Smooth muscle cell (in vitro differentiated cells): ENCODE results near the gene WDR7. TPM values are rescaled to one million over a fixed set of nuclear protein-coding genes. Genes with fewer than 3 reads are reported as not detected.

Experiments
- DNase-seq: peaks from one replicate; lab custom pipeline; 2025; ENCODE audit not compliant: unreplicated experiment; lab: John Stamatoyannopoulos, UW
- H2AFZ ChIP-seq: fragments of 200-600 bp; sonication (generic); 2 replicates; pipeline ENCODE4 v1.6.0; 2016; ENCODE audit warnings: antibody characterized with exemption, low read depth, mild to moderate bottlenecking
- H3F3A ChIP-seq: fragments of 200-600 bp; sonication (generic); 2 replicates; pipeline ENCODE4 v1.6.0; 2017; ENCODE audit warnings: antibody characterized with exemption, low read depth
- H3K27ac ChIP-seq: fragments of 200-600 bp; sonication (generic); 2 replicates; pipeline ENCODE4 v1.5.1; 2016; ENCODE audit warnings: low read depth, mild to moderate bottlenecking
- H3K27me3 ChIP-seq: fragments of 200-600 bp; sonication (generic); 2 replicates; pipeline ENCODE4 v1.6.1; 2016; ENCODE audit warnings: low read depth, mild to moderate bottlenecking
- H3K36me3 ChIP-seq: fragments of 200-600 bp; sonication (generic); 2 replicates; pipeline ENCODE4 v1.5.1; 2016; ENCODE audit warnings: low read depth
- H3K4me1 ChIP-seq: fragments of 200-600 bp; sonication (generic); 2 replicates; pipeline ENCODE4 v1.5.1; 2016; ENCODE audit warnings: low read depth
- H3K4me2 ChIP-seq: fragments of 200-600 bp; sonication (generic); 2 replicates; pipeline ENCODE4 v1.6.0; 2016; ENCODE audit warnings: mild to moderate bottlenecking
- H3K4me3 ChIP-seq: fragments of 200-600 bp; sonication (generic); 2 replicates; pipeline ENCODE4 v1.5.1; 2016; ENCODE audit warnings: mild to moderate bottlenecking
- H3K79me2 ChIP-seq: fragments of 200-600 bp; sonication (generic); 2 replicates; pipeline ENCODE4 v1.6.0; 2016; ENCODE audit warnings: low read depth, mild to moderate bottlenecking
- H3K9ac ChIP-seq: fragments of 200-600 bp; sonication (generic); 2 replicates; pipeline ENCODE4 v1.6.0; 2016; ENCODE audit warnings: low read depth
- H3K9me3 ChIP-seq: fragments of 200-600 bp; sonication (generic); replicated peaks from 2 replicates; pipeline ENCODE4 v1.5.1; 2016; ENCODE audit warnings: low read depth
- H4K20me1 ChIP-seq: fragments of 200-600 bp; sonication (generic); 2 replicates; pipeline ENCODE4 v1.6.0; 2016; ENCODE audit warnings: low read depth
- CTCF ChIP-seq: fragments of 200-600 bp; sonication (generic); IDR thresholded peaks from 2 replicates; pipeline ENCODE4 v1.5.1; 2017; ENCODE audit warnings: borderline replicate concordance, mild to moderate bottlenecking, antibody characterized with exemption; ENCODE audit not compliant: insufficient read depth, poor library complexity, severe bottlenecking
- WGBS: methylation state at CpG from one replicate; pipeline ENCODE4 v1.1.7; 2016; ENCODE audit warnings: low lambda C conversion rate; 5-methylcytosine and 5-hydroxymethylcytosine counted together
- polyA plus RNA-seq: library from polyadenylated mRNA; unstranded; fragments of >200 nt; fragmentation: Nextera tagmentation; extraction: Ambion mirVana; gene quantifications from 2 replicates; pipeline ENCODE4 v1.2.1, GENCODE V29; 2016
- total RNA-seq: library from RNA; depleted of rRNA; stranded (reverse); fragments of >200 nt; gene quantifications from 2 replicates; pipeline ENCODE4 v1.2.3, GENCODE V29; 2014

The WDR7 gene
- total and polyA plus RNA-seq, 2 experiments from 2014 or later, result 5.3 to 9.2 TPM

- 52% methylated on average over 2 of the region's 2 CpGs for WGBS
- Histone ChIP-seq H3K4me2 (peak overlapping the region; percentile 55), H3K9me3 (no peaks in the 10 kb centered on the region), H3F3A (no peaks in the 10 kb centered on the region), H3K36me3 (no peaks in the 10 kb centered on the region), H3K27ac (no peak overlapping the region), H3K4me3 (no peak overlapping the region), H2AFZ (no peak overlapping the region), H3K79me2 (no peaks in the 10 kb centered on the region), H3K27me3 (no peaks in the 10 kb centered on the region), H3K9ac (no peak overlapping the region), H3K4me1 (no peaks in the 10 kb centered on the region), H4K20me1 (no peaks in the 10 kb centered on the region)
- no peak for TF ChIP-seq CTCF
- DNase-seq, result no peak
These were observed 148.6 kb downstream of the WDR7 start for GRCh38 chr18:56799756-56800155.

- TF ChIP-seq CTCF, result no peak
- Histone ChIP-seq H3K4me2 (no peak overlapping the region), H3K36me3 (no peaks in the 10 kb centered on the region), H3K4me3 (no peak overlapping the region), H3K79me2 (no peaks in the 10 kb centered on the region), H3K9ac (no peak overlapping the region), H4K20me1 (no peaks in the 10 kb centered on the region), H3K4me1 (no peaks in the 10 kb centered on the region), H3K9me3 (no peaks in the 10 kb centered on the region), H3F3A (no peaks in the 10 kb centered on the region), H2AFZ (no peak overlapping the region), H3K27me3 (no peaks in the 10 kb centered on the region), H3K27ac (no peak overlapping the region)
- WGBS, result 91% methylated on average over 1 of the region's 1 CpG
- DNase-seq, result no peak
These were observed 151.9 kb downstream of the WDR7 start for GRCh38 chr18:56803051-56803450.

GRCh38 chr18:56804395-56804794 lies 153.2 kb downstream of the WDR7 start:
- DNase-seq, result no peak
- no peaks in the 10 kb centered on the region for H3K9me3 ChIP-seq
- no peaks in the 10 kb centered on the region for H3K79me2 ChIP-seq
- H3K4me2 ChIP-seq, result no peak overlapping the region
- H3K4me3 ChIP-seq, result no peak overlapping the region
- H3F3A ChIP-seq, result no peaks in the 10 kb centered on the region
- H2AFZ ChIP-seq, result no peak overlapping the region
- no peaks in the 10 kb centered on the region for H3K4me1 ChIP-seq
- no peaks in the 10 kb centered on the region for H3K36me3 ChIP-seq
- TF ChIP-seq CTCF, result no peak
- no peaks in the 10 kb centered on the region for H3K27me3 ChIP-seq
- WGBS, result 97% methylated on average over 5 of the region's 5 CpGs
- H4K20me1 ChIP-seq, result no peaks in the 10 kb centered on the region
- no peak overlapping the region for H3K27ac ChIP-seq
- no peak overlapping the region for H3K9ac ChIP-seq

GRCh38 chr18:56807901-56808300 lies 156.7 kb downstream of the WDR7 start:
- WGBS, result 81% methylated on average over 2 of the region's 2 CpGs
- no peak for TF ChIP-seq CTCF
- no peaks in the 10 kb centered on the region for H3K9me3 ChIP-seq
- H3K4me1 ChIP-seq, result no peaks in the 10 kb centered on the region
- no peak overlapping the region for H3K4me2 ChIP-seq
- no peak overlapping the region for H3K9ac ChIP-seq
- H2AFZ ChIP-seq, result no peak overlapping the region
- H3K36me3 ChIP-seq, result no peaks in the 10 kb centered on the region
- H3K27me3 ChIP-seq, result no peaks in the 10 kb centered on the region
- H3K4me3 ChIP-seq, result no peak overlapping the region
- H3F3A ChIP-seq, result no peaks in the 10 kb centered on the region
- no peak overlapping the region for H3K27ac ChIP-seq
- H3K79me2 ChIP-seq, result no peaks in the 10 kb centered on the region
- no peaks in the 10 kb centered on the region for H4K20me1 ChIP-seq
- DNase-seq, result no peak
